ENCODE data around the gene PDRG1.

The PDRG1 gene

DNA sequence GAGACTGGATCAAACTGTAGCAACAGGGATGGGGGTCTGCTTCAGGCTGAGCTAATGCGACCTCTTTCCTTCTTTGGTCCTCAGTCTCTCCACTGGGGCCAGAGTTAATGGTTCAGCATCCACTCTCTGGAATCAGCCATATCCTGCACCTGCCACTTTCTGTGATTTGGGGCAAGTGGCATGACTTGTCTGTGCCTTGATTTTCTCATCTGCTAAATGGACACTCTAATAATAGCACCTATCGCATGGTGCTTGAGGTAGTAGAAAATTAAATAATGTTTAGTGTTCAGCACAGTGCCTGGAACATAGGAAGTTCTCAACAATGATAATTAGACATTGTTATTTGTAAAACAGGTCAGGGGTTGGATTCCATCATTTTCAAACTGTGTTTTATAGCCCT, 22.4 kb upstream of the PDRG1 start:
- TF ChIP-seq, protein P1, sequence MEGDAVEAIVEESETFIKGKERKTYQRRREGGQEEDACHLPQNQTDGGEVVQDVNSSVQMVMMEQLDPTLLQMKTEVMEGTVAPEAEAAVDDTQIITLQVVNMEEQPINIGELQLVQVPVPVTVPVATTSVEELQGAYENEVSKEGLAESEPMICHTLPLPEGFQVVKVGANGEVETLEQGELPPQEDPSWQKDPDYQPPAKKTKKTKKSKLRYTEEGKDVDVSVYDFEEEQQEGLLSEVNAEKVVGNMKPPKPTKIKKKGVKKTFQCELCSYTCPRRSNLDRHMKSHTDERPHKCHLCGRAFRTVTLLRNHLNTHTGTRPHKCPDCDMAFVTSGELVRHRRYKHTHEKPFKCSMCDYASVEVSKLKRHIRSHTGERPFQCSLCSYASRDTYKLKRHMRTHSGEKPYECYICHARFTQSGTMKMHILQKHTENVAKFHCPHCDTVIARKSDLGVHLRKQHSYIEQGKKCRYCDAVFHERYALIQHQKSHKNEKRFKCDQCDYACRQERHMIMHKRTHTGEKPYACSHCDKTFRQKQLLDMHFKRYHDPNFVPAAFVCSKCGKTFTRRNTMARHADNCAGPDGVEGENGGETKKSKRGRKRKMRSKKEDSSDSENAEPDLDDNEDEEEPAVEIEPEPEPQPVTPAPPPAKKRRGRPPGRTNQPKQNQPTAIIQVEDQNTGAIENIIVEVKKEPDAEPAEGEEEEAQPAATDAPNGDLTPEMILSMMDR (IDR thresholded peaks at IDR 0.05) = no peak
- no peak for DNase-seq
- no peak overlapping the region for H3K4me3 ChIP-seq
- no peaks in the 10 kb centered on the region for H3K9me3 ChIP-seq
- no peak overlapping the region for H3K27ac ChIP-seq
- no peaks in the 10 kb centered on the region for H3K36me3 ChIP-seq
- no peaks in the 10 kb centered on the region for H3K4me1 ChIP-seq
- intact Hi-C loops (cut with DNase I; ENCODE audit: low total_unique reads) = no loop called here
- H3K27me3 ChIP-seq = peaks cover 0 to 49% of the 10 kb centered on the region in 2 donors

DNA sequence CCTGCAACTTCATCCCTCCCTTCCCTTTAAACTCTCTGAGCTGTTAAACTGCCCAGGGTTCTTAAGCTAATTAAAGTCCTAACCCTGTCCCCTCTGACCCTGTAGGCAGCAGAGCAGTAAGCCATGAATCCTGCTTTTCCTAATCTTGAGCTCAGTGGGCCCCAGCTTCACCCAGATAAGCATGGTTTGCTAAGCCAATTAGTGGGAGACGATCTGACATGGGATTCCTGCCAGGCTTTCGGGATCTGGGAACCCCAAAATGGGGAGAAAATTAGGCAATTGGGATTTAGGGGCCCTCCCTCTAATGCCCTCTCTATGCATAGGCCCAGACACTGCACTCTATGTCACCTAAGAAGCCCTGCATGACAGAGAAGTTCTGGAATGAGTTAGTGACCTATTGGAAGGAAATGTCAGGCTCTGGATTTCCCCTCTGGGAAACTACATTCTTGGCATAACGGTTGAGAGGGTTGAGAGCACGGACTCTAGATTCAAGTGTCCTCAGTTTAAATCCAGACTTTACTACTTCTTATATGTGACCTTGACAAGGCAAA, 20.7 kb upstream of the PDRG1 start:
- Histone ChIP-seq H3K4me3 (no peak overlapping the region), H3K4me1 (peaks cover 0 to 4% (median 0%) of the 10 kb centered on the region in 4 donors), H3K27ac (no peak overlapping the region), H3K36me3 (no peaks in the 10 kb centered on the region), H3K9me3 (no peaks in the 10 kb centered on the region), H3K27me3 (peaks cover 0 to 62% of the 10 kb centered on the region in 2 donors)
- TF ChIP-seq, protein P1 (IDR thresholded peaks at IDR 0.05) = no peak
- no peak for DNase-seq
- intact Hi-C loops (cut with DNase I; ENCODE audit: low total_unique reads) = no loop called here

DNA sequence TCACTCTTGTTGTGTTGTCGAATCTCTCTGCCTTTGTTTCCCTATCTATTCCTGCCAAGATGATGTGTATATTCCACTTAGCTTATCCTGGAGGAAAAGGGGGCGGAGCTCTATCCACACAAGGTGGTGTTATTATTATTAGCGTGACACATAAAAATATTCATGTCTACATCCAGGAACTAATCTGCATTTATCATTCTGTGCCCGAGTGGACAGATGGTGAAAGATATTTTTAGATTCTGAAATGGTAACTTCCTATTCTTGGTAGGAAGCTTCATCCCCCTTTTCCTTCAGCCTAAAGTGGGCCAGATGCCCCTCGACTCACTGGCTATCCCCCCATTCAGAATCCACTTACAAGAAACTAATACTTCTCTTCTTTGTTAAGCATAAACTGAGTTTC, 18.1 kb upstream of the PDRG1 start:
- peaks cover 0 to 4% (median 0%) of the 10 kb centered on the region in 4 donors for H3K4me1 ChIP-seq
- intact Hi-C loops (cut with DNase I; ENCODE audit: low total_unique reads) = no loop called here
- no peaks in the 10 kb centered on the region for H3K36me3 ChIP-seq
- H3K27me3 ChIP-seq = peaks cover 0 to 66% of the 10 kb centered on the region in 2 donors
- TF ChIP-seq, protein P1 (IDR thresholded peaks at IDR 0.05) = no peak
- no peak for DNase-seq
- no peaks in the 10 kb centered on the region for H3K9me3 ChIP-seq
- no peak overlapping the region for H3K27ac ChIP-seq
- H3K4me3 ChIP-seq = no peak overlapping the region

DNA sequence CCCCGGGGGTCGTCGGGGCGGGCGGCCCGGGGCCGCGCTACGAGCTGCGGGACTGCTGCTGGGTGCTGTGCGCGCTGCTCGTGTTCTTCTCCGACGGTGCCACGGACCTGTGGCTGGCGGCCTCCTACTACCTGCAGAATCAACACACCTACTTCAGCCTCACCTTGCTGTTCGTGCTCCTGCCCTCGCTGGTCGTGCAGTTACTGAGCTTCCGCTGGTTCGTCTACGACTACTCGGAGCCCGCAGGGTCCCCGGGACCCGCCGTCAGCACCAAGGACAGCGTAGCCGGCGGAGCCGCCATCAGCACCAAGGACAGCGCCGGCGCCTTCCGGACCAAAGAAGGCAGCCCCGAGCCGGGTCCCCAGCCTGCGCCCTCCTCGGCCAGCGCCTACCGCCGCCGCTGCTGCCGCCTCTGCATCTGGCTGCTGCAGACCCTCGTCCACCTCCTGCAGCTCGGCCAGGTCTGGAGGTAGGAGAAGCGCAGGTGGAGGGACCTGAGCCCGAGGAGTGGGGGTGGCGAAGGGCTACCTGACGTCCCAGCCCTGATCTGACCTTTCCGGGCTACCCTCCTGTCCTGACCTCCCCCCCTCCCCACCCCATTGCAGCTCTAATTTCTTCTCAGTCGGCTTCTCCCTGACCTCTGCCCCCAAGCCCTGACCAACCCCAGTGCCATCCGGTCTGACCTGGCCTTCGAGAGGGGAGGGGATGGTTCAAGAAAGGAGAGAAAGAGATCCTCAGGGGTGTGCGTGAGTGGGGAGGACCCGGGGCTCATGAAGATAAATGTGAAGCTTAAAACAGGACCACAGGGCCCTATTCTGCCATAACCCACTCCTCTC, 16.7 kb upstream of the PDRG1 start:
- H3K27ac ChIP-seq = no peak overlapping the region
- peaks cover 0 to 4% (median 0%) of the 10 kb centered on the region in 4 donors for H3K4me1 ChIP-seq
- H3K36me3 ChIP-seq = no peaks in the 10 kb centered on the region
- no peaks in the 10 kb centered on the region for H3K9me3 ChIP-seq
- TF ChIP-seq, protein P1 (IDR thresholded peaks at IDR 0.05) = no peak
- no peak overlapping the region for H3K4me3 ChIP-seq
- DNase-seq = peak; percentile 57 to 77
- peaks cover 0 to 58% of the 10 kb centered on the region in 2 donors for H3K27me3 ChIP-seq
- intact Hi-C loops (cut with DNase I; ENCODE audit: low total_unique reads) = no loop called here

DNA sequence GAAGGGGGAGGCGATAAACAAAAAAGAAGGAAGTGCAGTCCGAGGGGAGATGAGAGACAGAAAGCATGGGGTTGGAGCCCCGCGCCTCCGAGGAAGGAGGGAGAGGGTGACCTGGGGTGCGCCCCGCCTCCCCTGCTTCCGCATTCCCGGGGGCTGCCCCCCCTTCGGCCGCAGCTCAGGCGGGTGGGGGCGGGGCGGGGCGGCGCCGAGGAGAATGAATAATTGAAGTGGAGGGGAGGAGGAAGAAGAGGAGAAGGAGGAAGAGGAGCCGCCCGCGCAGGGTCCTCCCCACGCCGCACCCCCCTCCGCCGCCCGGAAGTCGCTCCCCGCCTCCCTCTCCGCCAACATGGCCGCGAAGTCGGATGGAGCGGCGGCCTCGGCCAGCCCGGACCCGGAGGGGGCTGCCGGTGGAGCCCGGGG, 16.0 kb upstream of the PDRG1 start, which contains the start of gene XKR7:
TSS of gene XKR7 (plus strand) at position 322 of the 420 bp plus-strand sequence. CDS start at position 347, 25 bp downstream.
- Histone ChIP-seq H3K9me3 (no peaks in the 10 kb centered on the region), H3K27ac (no peak within 1 kb of the TSS), H3K4me3 (no peak within 1 kb of the TSS), H3K4me1 (peaks cover 0 to 4% (median 0%) of the 10 kb centered on the region in 4 donors), H3K27me3 (peaks cover 0 to 58% of the 10 kb centered on the region in 2 donors), H3K36me3 (no peaks in the 10 kb centered on the region)
- intact Hi-C loops (cut with DNase I; ENCODE audit: low total_unique reads) = no loop called here
- TF ChIP-seq, protein P1 (IDR thresholded peaks at IDR 0.05) = no peak
- no peak for DNase-seq

Data from tibial artery (tissue), 4 donors.